RWPE2 (cell line): ENCODE data around the gene SLC39A11.

Source experiments
- ATAC-seq: fragments of 200-7000 bp; cut with Tn5 transposase; 3 replicates; pipeline ENCODE4 v1.9.1; 2021; ENCODE audit warnings: low read depth
- DNase-seq: peaks from one replicate; pipeline ENCODE4 v3.0.0-alpha.2; 2020; ENCODE audit warnings: low spot score
- H3K27ac ChIP-seq: fragments of 450-650 bp; 2 replicates; pipeline ENCODE4 v1.5.1; 2017; ENCODE audit warnings: mild to moderate bottlenecking; ENCODE audit not compliant: poor library complexity, severe bottlenecking
- H3K27me3 ChIP-seq: fragments of 250-450 bp; sonication (Bioruptor Pico); 2 replicates; pipeline ENCODE4 v1.5.1; 2021; ENCODE audit warnings: mild to moderate bottlenecking, moderate library complexity; ENCODE audit not compliant: insufficient read depth, poor library complexity, severe bottlenecking
- H3K36me3 ChIP-seq: fragments of 250-450 bp; sonication (Bioruptor Pico); 2 replicates; pipeline ENCODE4 v1.5.1; 2020; ENCODE audit warnings: low read depth, mild to moderate bottlenecking, moderate library complexity
- H3K4me1 ChIP-seq: fragments of 250-450 bp; sonication (Bioruptor Pico); 2 replicates; pipeline ENCODE4 v1.5.1; 2021; ENCODE audit warnings: mild to moderate bottlenecking, moderate library complexity; ENCODE audit not compliant: insufficient read depth, poor library complexity, severe bottlenecking
- H3K4me3 ChIP-seq: fragments of 250-450 bp; sonication (Bioruptor Pico); 2 replicates; pipeline ENCODE4 v1.5.1; 2021; ENCODE audit warnings: mild to moderate bottlenecking, moderate library complexity; ENCODE audit not compliant: severe bottlenecking
- H3K9me3 ChIP-seq: fragments of 250-450 bp; sonication (Bioruptor Pico); 2 replicates; pipeline ENCODE4 v1.5.1; 2021; ENCODE audit warnings: mild to moderate bottlenecking, moderate library complexity; ENCODE audit not compliant: severe bottlenecking
- TF ChIP-seq, protein P1 (sequence below): fragments of 450-650 bp; IDR thresholded peaks from one replicate; pipeline ENCODE4 v1.5.1; 2017; ENCODE audit warnings: mild to moderate bottlenecking, moderate library complexity; ENCODE audit not compliant: poor library complexity, severe bottlenecking

The SLC39A11 gene

DNA sequence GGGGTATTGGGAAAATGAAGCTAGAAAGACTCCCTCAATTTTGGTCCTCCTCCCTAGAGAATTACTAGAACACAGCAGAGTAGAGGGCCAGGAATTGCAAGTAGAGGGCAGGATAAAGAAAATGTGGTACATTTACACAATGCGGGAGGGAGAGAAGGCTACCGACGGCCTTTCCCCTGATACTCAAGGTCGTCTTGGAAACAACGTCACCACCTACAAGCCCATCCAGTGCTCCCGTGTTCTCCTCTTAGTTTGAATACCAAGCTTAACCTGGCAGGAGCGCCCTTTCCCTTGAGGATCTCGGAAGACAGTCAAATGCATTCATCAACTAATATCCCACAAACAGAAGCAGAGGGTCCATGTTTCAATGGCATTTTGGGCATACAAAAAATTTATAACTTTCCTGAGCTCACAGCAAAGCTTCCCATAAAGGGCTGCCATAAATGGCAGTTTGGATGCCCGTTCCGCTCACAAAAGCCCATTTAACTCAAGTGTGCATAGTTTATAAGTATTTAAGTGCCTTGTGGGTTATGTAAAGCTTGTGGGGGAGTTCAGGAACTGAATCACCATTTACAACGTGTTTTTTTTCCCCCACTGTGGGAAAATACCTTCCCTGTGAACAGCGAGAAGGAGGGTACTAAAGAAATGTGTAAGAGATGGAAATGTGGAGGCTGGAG, 414.6 kb downstream of the SLC39A11 start:
- H3K27me3 ChIP-seq = no peaks in the 10 kb centered on the region
- no peak for DNase-seq
- H3K4me3 ChIP-seq = no peak overlapping the region
- H3K4me1 ChIP-seq = peaks cover 13% of the 10 kb centered on the region
- H3K27ac ChIP-seq = no peak overlapping the region
- H3K9me3 ChIP-seq = no peaks in the 10 kb centered on the region
- TF ChIP-seq, protein P1, sequence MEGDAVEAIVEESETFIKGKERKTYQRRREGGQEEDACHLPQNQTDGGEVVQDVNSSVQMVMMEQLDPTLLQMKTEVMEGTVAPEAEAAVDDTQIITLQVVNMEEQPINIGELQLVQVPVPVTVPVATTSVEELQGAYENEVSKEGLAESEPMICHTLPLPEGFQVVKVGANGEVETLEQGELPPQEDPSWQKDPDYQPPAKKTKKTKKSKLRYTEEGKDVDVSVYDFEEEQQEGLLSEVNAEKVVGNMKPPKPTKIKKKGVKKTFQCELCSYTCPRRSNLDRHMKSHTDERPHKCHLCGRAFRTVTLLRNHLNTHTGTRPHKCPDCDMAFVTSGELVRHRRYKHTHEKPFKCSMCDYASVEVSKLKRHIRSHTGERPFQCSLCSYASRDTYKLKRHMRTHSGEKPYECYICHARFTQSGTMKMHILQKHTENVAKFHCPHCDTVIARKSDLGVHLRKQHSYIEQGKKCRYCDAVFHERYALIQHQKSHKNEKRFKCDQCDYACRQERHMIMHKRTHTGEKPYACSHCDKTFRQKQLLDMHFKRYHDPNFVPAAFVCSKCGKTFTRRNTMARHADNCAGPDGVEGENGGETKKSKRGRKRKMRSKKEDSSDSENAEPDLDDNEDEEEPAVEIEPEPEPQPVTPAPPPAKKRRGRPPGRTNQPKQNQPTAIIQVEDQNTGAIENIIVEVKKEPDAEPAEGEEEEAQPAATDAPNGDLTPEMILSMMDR = no peak
- H3K36me3 ChIP-seq = no peaks in the 10 kb centered on the region
- no peak for ATAC-seq

- no peak for DNase-seq
- TF ChIP-seq, protein P1 = no peak
- Histone ChIP-seq H3K27me3 (no peaks in the 10 kb centered on the region), H3K4me1 (peaks cover 5% of the 10 kb centered on the region), H3K36me3 (no peaks in the 10 kb centered on the region), H3K4me3 (no peak overlapping the region), H3K9me3 (no peaks in the 10 kb centered on the region), H3K27ac (no peak overlapping the region)
- no peak for ATAC-seq
These were observed 415.4 kb downstream of the SLC39A11 start for GRCh38 chr17:72677108-72677507.

- TF ChIP-seq, protein P1 = no peak
- no peak for DNase-seq
- H3K27me3 ChIP-seq = no peaks in the 10 kb centered on the region
These were observed 419.8 kb downstream of the SLC39A11 start for GRCh38 chr17:72672729-72673128.

DNA sequence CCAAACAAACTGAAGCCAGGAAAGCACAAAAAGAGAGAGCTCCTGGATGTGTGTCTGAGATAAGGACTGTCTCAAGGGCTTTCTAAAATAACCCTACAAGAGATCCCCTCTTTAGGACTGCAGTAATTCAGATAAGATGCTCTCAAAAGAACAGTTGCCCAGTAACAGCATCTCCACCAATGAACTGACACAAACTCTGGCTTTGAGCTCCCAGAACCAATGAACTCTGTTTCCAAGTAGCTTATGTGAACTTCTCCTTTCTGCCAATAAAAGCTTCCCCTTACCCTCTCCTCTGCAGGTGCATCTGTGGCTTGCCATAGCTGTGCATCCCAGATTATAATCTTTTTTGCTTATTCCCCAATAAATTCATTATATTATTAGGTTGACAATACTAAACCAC, 421.5 kb downstream of the SLC39A11 start:
- DNase-seq (no peak), ATAC-seq (no peak)
- TF ChIP-seq, protein P1 = no peak
- Histone ChIP-seq H3K27ac (no peak overlapping the region), H3K4me3 (no peak overlapping the region), H3K9me3 (no peaks in the 10 kb centered on the region), H3K27me3 (no peaks in the 10 kb centered on the region), H3K4me1 (no peaks in the 10 kb centered on the region), H3K36me3 (no peaks in the 10 kb centered on the region)

More at GRCh38 chr17:72672729-72673128, 419.8 kb downstream of the SLC39A11 start:
- Histone ChIP-seq H3K4me3 (no peak overlapping the region), H3K4me1 (no peaks in the 10 kb centered on the region), H3K36me3 (no peaks in the 10 kb centered on the region), H3K9me3 (no peaks in the 10 kb centered on the region), H3K27ac (no peak overlapping the region)
- no peak for ATAC-seq
